Adrenal gland (tissue), 19 donors: Measurements from ENCODE around the gene CAVIN4. TPM values are rescaled to one million over a fixed set of nuclear protein-coding genes. Genes with fewer than 3 reads are reported as not detected.

Experiments used
- DNase-seq, 7 donors: peaks; one replicate each; pipeline ENCODE4 v3.0.0-alpha.2; 2019 to 2020
- H3K27ac ChIP-seq, 5 donors: fragments of 200-600 bp; sonication (generic) in 4 of 5; 1 replicate in 3 of 5; 2 replicates in 2 of 5; pipeline versions ENCODE4 v1.5.1 to v1.8.0; 2016 to 2020; ENCODE audit warnings: mild to moderate bottlenecking in 1 of 5
- H3K27me3 ChIP-seq: fragments of 200-600 bp; 2 replicates; pipeline ENCODE4 v1.8.0; 2021
- H3K36me3 ChIP-seq, 2 donors: fragments of 200-600 bp; replicated peaks in 1 of 2; 1 replicate in 1 of 2; 2 replicates in 1 of 2; pipeline versions ENCODE4 v1.5.1 to v1.8.0; 2018 to 2022
- H3K4me1 ChIP-seq, 2 donors: fragments of 200-600 bp; replicated peaks in 1 of 2; 1 replicate in 1 of 2; 2 replicates in 1 of 2; pipeline versions ENCODE4 v1.5.1 to v1.8.0; 2018 to 2021
- H3K4me3 ChIP-seq, 4 donors: fragments of 200-600 bp; sonication (generic) in 3 of 4; one replicate each; pipeline ENCODE4 v1.5.1; 2016 to 2018
- H3K9me3 ChIP-seq, 3 donors: fragments of 200-600 bp; sonication (generic) in 1 of 3; replicated peaks in 1 of 3; 1 replicate in 2 of 3; 2 replicates in 1 of 3; pipeline versions ENCODE4 v1.5.1 to v1.8.0; 2016 to 2021
- POLR2A ChIP-seq, 2 donors: fragments of 450-650 bp; IDR thresholded peaks; one replicate each; pipeline ENCODE4 v1.6.1; 2017; ENCODE audit warnings: antibody characterized with exemption in 2 of 2, mild to moderate bottlenecking in 2 of 2, moderate library complexity in 1 of 2
- WGBS, 4 donors: extraction: QIAGEN DNeasy Blood & Tissue Kit in 2 of 4; methylation state at CpG; one replicate each; pipeline versions ENCODE4 v1.1.5 to v1.1.7; 2013 to 2017; 5-methylcytosine and 5-hydroxymethylcytosine counted together
- intact Hi-C, 2 donors: fragments of 100-400 bp; cut with DNase I; formaldehyde crosslinking; loops; one replicate each; pipeline versions ENCODE4 v1.14.1 to v1.15.0; 2022 to 2023
- long read RNA-seq, 10 donors: library from polyadenylated mRNA in 3 of 10; unstranded in 2 of 10; stranded (forward) in 1 of 10; transcript quantifications; one replicate each; pipeline ENCODE4 v2.0.0 and lab custom pipeline, GENCODE V29; 2021 to 2026
- polyA plus RNA-seq, 3 donors: library from polyadenylated mRNA; stranded (reverse); fragments of 200-250 nt in 2 of 3; fragments of 350-450 nt in 1 of 3; fragmentation: Illumina TruSeq in 1 of 3; extraction: RNeasy Lipid Tissue Mini Kit (QIAGEN cat#74804) in 1 of 3; gene quantifications; one replicate each; pipeline ENCODE4 v1.2.3, GENCODE V29; 2013 to 2014
- total RNA-seq, 9 donors: library from RNA; depleted of rRNA in 4 of 9; stranded (reverse); fragments of >200 nt in 4 of 9; fragments of 120-200 nt in 1 of 9; fragmentation: NEBNext Ultra II Directional in 1 of 9; extraction: Animal tissue kit (Norgen Biotek cat#: 25700) in 1 of 9; gene quantifications; one replicate each; pipeline versions ENCODE4 v1.1.0 to v1.2.4, GENCODE V29; 2013 to 2023
- TF ChIP-seq, protein P1 (sequence below), 6 experiments: fragments of 450-650 bp in 4 of 6; fragments of 200-600 bp in 2 of 6; sonication (generic) in 1 of 6; IDR thresholded peaks; 1 replicate in 5 of 6; 2 replicates in 1 of 6; pipeline versions ENCODE4 v1.5.1 to v1.8.0; 2016 to 2021; ENCODE audit warnings: antibody characterized with exemption in 6 of 6, mild to moderate bottlenecking in 2 of 6, moderate library complexity in 1 of 6
- donor health status: healthy with polysubstance abuse.
- donor health status: Bipolar disorder and iron deficiency.
- donor health status: DM: yes; HTN: yes; CAD: no.
- donor health status: DM: no; HTN: no; CAD: no.
- donor health status: DM: no; HTN: no; CAD: no.
- donor health status: DM: yes; HTN: yes; CAD: no.

Gene CAVIN4
- total RNA-seq (under 1 TPM in 6 of 9 donors, not detected in 3; 0.13 to 0.72 (median 0.33) TPM), polyA plus RNA-seq (under 1 TPM in 2 of 3 donors, not detected in 1; 0.07 to 0.22 TPM)
- long read RNA-seq, donor 1, result 0 reads
- long read RNA-seq, donor 2, partial matches to known transcripts, result 0 of 1 reads
- long read RNA-seq, donor 2, other reads (novel, unspliced or antisense), result 0 of 1 reads
- long read RNA-seq, donor 3, result 0 reads
- long read RNA-seq, donor 4, result 0 reads
- long read RNA-seq, donor 5, result 0 reads
- long read RNA-seq, donor 6, result 0 reads
- long read RNA-seq, donor 7, result 0 reads
- long read RNA-seq, donor 8, result 0 reads
- long read RNA-seq, donor 9, result 0 reads
- long read RNA-seq, donor 10, partial matches to known transcripts, result 0 of 1 reads
- long read RNA-seq, donor 10, other reads (novel, unspliced or antisense), result 0 of 1 reads

DNA sequence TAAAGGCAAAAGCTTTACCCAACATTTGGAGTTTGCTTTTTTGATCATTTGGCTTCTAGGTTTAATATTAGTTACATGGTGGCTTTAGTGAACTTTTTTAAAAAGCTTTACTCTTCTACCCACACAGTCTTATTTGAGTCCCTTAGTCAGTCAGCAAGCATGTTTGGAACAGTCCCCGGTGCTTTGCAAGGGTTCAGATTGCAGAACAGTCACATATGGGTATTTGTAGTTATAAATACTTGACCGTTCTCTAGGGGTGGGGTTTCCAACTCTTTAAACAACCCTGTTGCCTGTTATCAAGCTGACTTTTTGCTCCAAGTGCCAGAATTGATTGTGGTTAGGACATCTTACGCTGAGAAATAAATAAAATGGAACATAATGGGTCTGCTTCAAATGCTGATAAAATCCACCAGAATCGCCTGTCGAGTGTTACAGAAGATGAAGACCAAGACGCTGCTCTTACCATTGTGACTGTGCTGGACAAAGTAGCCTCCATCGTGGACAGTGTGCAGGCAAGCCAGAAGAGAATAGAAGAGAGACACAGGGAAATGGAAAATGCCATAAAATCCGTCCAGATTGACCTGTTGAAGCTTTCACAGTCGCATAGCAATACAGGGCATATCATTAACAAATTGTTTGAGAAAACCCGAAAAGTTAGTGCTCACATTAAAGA is at the start of gene CAVIN4:
TSS of gene CAVIN4 (plus strand) at position 304 of the 673 bp plus-strand sequence. CDS start at position 369, 65 bp downstream.
- Histone ChIP-seq H3K27me3 (no peaks in the 10 kb centered on the region), H3K36me3 (no peaks in the 10 kb centered on the region), H3K4me1 (no peaks in the 10 kb centered on the region), H3K4me3 (no peak within 1 kb of the TSS), H3K9me3 (no peaks in the 10 kb centered on the region), H3K27ac (no peak within 1 kb of the TSS)
- 90 to 94% (median 92%) methylated on average over 10 of the region's 10 CpGs for WGBS, 4 donors
- no peak for DNase-seq
- intact Hi-C loops, result no loop called here
- TF ChIP-seq POLR2A (IDR thresholded peaks at IDR 0.05), result no peak
- TF ChIP-seq, protein P1, sequence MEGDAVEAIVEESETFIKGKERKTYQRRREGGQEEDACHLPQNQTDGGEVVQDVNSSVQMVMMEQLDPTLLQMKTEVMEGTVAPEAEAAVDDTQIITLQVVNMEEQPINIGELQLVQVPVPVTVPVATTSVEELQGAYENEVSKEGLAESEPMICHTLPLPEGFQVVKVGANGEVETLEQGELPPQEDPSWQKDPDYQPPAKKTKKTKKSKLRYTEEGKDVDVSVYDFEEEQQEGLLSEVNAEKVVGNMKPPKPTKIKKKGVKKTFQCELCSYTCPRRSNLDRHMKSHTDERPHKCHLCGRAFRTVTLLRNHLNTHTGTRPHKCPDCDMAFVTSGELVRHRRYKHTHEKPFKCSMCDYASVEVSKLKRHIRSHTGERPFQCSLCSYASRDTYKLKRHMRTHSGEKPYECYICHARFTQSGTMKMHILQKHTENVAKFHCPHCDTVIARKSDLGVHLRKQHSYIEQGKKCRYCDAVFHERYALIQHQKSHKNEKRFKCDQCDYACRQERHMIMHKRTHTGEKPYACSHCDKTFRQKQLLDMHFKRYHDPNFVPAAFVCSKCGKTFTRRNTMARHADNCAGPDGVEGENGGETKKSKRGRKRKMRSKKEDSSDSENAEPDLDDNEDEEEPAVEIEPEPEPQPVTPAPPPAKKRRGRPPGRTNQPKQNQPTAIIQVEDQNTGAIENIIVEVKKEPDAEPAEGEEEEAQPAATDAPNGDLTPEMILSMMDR (IDR thresholded peaks at IDR 0.05), result no peak

DNA sequence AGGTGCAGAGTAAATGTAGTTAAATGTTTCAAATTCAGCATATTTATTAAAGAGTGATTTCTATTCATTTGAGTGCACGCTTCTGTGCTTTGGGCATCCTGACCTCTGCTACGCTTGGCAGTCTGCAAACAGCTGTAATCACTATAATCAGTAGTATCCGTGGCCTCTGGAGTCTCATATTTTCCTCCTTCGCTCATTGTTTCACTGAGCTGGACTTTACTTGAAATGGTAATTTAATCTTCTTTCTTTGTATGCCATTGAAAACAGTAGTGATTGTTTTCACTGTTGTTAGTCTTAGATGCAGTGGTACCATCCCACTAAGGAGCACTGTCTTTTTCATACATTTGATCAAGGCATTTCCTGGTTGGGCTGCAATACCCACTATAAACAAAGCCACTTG is 43.5 kb upstream of the CAVIN4 start:
- no peak overlapping the region for H3K27ac ChIP-seq
- intact Hi-C loops, result no loop called here
- no peaks in the 10 kb centered on the region for H3K4me1 ChIP-seq
- DNase-seq, result no peak
- H3K4me3 ChIP-seq, result no peak overlapping the region
- WGBS, 4 donors, result 75 to 91% (median 86%) methylated on average over 4 of the region's 4 CpGs
- TF ChIP-seq, protein P1 (IDR thresholded peaks at IDR 0.05), result no peak
- no peak for TF ChIP-seq POLR2A (IDR thresholded peaks at IDR 0.05)
- H3K27me3 ChIP-seq, result no peaks in the 10 kb centered on the region
- H3K36me3 ChIP-seq, result no peaks in the 10 kb centered on the region
- no peaks in the 10 kb centered on the region for H3K9me3 ChIP-seq

GRCh38 chr9:100540327-100540726 is 37.6 kb upstream of the CAVIN4 start:
- 90 to 95% (median 93%) methylated on average over 5 to 12 of the region's 12 CpGs for WGBS, 4 donors
- Histone ChIP-seq H3K4me1 (no peaks in the 10 kb centered on the region), H3K36me3 (no peaks in the 10 kb centered on the region), H3K4me3 (no peak overlapping the region), H3K27ac (no peak overlapping the region), H3K27me3 (no peaks in the 10 kb centered on the region), H3K9me3 (no peaks in the 10 kb centered on the region)
- intact Hi-C loops, result no loop called here
- no peak for TF ChIP-seq POLR2A (IDR thresholded peaks at IDR 0.05)
- TF ChIP-seq, protein P1 (IDR thresholded peaks at IDR 0.05), result no peak
- no peak for DNase-seq

- Histone ChIP-seq H3K27ac (no peak overlapping the region), H3K4me1 (no peaks in the 10 kb centered on the region), H3K27me3 (no peaks in the 10 kb centered on the region), H3K9me3 (no peaks in the 10 kb centered on the region), H3K4me3 (no peak overlapping the region), H3K36me3 (no peaks in the 10 kb centered on the region)
- no peak for DNase-seq
- intact Hi-C loops, result no loop called here
- 77 to 84% (median 81%) methylated on average over 5 of the region's 5 CpGs for WGBS, 4 donors
- TF ChIP-seq POLR2A (IDR thresholded peaks at IDR 0.05), result no peak
- TF ChIP-seq, protein P1 (IDR thresholded peaks at IDR 0.05), result no peak
These were observed 28.8 kb upstream of the CAVIN4 start for GRCh38 chr9:100549048-100549447.
